SU-DHL-6 (cell line): ENCODE data around the gene ARHGEF19.

Experiments used
- EZH2phosphoT487 ChIP-seq: fragments of 200-600 bp; sonication (generic), shearing (Covaris generic); conservative IDR thresholded peaks from 2 replicates; pipeline ENCODE4 v1.6.1; 2018; ENCODE audit warnings: mild to moderate bottlenecking, antibody characterized with exemption, low read length, moderate library complexity, mixed read lengths
- TF ChIP-seq, protein P1 (sequence below): fragments of 200-600 bp; sonication (generic); IDR thresholded peaks from one replicate; pipeline ENCODE4 v1.5.1; 2017; ENCODE audit warnings: antibody characterized with exemption, mild to moderate bottlenecking, low read length, moderate library complexity; ENCODE audit not compliant: insufficient read depth, poor library complexity, severe bottlenecking

DNA sequence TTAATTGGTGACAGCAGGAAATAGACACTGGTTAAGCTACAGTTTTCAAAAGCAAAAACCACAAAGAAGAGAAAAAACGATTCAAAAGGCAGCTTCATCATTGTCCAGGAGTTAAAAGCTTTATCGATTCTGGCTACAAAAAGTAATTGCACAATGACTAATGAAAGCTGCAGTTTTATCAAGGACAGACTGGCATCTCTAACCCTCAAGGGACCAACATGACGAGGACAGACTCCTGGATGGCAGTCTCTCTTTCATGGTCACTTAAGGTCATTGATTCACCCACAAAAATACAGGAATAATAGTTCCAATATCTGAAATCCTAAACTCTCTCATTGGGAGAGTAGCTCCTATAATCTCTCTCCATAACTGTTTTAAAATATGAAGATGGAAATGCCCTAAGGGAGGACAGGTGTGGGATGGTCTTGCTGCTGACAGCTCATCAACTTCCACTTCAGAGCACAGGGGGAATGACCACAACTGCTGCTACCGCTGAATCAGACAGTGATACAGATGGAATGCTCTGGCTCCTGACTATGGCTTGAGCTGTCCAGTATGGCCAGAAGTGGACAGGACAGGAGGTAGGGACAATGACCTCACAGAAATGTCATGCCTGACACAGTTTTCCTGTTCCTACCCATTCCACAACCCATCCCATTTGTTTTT lies 41.9 kb upstream of the ARHGEF19 start:
- TF ChIP-seq, protein P1, sequence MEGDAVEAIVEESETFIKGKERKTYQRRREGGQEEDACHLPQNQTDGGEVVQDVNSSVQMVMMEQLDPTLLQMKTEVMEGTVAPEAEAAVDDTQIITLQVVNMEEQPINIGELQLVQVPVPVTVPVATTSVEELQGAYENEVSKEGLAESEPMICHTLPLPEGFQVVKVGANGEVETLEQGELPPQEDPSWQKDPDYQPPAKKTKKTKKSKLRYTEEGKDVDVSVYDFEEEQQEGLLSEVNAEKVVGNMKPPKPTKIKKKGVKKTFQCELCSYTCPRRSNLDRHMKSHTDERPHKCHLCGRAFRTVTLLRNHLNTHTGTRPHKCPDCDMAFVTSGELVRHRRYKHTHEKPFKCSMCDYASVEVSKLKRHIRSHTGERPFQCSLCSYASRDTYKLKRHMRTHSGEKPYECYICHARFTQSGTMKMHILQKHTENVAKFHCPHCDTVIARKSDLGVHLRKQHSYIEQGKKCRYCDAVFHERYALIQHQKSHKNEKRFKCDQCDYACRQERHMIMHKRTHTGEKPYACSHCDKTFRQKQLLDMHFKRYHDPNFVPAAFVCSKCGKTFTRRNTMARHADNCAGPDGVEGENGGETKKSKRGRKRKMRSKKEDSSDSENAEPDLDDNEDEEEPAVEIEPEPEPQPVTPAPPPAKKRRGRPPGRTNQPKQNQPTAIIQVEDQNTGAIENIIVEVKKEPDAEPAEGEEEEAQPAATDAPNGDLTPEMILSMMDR, result no peak
- no peak for TF ChIP-seq EZH2phosphoT487
